Measurements from ENCODE around the gene SORCS2.

The SORCS2 gene

GRCh38 chr4:7649741-7650531, 457.6 kb downstream of the SORCS2 start:
- peak; percentile 94 for DNase-seq

DNA sequence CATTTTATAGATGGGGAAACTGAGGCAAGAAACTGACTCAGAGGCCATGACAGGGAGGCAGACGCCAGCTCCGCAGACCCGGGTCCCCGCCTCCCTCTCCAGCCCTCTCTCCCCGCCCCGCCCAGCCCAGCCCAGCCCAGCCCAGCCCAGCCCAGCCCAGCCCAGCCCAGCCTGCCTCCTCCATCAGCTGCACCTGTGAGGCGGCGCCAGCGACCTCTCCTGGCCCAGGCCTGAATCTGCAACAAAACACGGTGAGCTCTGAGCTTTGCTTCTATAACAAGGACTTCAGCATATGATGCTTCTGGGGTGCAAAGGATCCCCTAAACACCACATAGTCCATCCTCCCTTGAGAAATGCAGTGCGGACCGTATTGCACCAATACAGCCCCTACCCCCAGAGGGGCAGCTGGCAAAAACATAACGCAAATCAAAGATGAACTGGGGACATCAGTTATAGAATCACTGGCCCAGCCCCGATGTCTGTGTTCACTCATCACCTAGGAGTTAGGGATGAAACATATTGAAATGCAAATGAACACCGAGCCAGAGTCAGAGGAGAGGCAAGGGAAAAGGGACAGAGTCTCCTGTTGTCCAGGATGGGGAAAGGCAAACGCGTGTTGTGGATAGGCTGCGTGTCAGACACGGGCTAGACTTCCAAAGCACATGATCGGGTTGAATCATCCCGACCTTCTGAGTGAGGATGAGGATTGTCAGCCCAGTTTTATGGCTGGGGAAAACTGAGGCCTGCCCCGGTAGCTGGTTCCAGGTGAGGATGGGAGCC, 458.5 kb downstream of the SORCS2 start:
- DNase-seq = peak; percentile 77

- no peak for DNase-seq
Observed at GRCh38 chr4:7651461-7651921, 459.2 kb downstream of the SORCS2 start.

DNA sequence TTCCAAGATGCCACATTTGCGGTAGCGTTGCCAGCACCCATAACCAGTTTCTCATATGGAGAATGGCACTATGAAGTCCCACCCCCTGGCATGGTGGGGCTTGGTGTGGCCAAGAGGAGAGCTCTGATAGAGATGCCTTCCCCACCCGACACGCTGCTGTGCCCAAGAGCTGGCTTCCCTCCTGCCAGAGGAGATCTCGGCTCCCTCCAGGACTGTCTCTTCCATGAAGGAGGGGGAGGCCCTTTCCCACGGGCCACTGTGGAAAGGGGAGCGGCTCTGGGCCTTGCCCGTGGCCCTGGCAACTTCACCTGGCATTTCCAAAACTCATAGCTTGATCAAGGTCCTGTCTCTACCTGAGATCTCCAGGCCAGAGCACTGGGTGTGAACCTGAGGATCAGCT, 459.7 kb downstream of the SORCS2 start:
- no peak for DNase-seq

- DNase-seq = peak; percentile 33
Observed at GRCh38 chr4:7652451-7652881, 460.1 kb downstream of the SORCS2 start.

GRCh38 chr4:7652906-7653305, 460.6 kb downstream of the SORCS2 start:
- DNase-seq = no peak

GRCh38 chr4:7653510-7654369, 461.4 kb downstream of the SORCS2 start:
- DNase-seq = no peak

DNA sequence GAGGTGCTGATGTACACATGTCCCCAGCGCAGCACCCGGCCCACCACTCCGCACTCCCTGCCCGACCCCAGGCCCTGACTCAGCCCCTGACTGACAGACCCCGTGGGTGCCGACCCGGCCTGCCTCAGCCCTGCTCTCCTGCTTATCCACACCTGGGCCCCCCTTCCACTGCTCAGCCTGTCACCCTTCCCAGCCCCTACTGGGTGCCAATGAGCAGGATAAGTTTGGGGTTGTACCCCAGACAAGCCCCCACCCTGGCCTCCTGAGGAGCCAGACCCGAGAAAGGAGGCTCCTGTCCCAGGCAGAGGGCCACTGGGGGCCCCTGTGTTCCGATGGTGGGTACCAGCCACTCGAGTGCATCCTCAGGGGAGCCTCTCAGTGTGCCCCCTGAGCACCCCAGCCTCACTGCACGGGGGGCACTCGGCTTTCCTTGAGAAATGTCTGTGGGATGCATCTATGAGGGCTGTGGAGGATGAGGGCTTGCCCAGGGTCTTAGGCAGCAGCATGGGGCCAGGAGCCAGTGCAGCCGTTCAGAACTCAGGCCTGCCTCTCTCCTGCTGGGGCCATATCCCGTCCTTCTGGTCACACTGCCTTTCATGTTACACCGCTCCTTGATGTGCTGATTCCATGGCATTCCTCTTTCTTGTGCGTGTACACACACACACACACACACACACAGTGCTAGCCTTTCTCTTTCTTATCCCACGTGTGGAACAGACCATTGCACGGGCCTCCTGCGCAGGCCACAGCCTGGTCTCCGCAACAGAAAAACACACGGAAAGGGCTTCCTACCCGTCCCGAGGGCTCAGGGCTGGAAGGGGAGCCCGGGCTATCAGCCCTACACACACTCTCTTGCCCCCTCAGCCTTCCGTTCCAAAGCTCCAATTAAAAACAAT, 462.5 kb downstream of the SORCS2 start:
- no peak for DNase-seq

DNA sequence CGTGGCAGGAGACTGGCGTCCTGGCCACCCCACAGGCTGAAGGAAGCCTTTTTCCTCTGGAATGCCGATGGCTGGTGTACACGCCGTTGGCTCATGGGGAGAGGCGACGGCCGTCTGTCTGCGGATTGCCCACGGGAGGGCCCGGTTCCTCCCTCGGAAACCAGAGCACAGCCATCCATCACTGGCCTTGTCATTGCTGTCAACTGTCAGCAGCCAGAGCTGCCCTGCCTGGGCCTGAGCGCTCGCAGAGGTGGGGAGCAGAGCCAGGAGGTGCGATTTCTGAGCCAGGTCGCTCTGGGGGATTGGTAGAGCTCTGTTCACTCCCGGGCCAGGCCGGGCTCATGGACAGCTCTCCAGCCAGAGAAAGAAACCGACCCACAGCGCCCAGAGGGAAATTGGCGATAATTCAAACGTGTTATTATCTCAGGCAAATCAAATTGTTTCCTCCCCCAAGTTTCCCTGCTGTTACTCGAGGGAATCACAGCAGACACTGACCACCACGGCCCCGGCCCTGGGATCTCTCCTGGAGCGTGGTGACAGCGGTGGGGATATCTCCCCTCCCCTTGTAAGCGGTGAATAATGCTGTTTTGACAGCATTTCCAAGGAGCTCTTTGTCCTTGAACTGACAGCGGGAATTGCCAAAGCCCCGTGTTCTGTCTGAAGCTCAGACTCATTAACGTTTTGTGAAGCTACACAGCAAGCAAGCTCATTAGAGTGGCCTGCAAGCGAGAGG, 463.3 kb downstream of the SORCS2 start:
- DNase-seq = no peak

DNA sequence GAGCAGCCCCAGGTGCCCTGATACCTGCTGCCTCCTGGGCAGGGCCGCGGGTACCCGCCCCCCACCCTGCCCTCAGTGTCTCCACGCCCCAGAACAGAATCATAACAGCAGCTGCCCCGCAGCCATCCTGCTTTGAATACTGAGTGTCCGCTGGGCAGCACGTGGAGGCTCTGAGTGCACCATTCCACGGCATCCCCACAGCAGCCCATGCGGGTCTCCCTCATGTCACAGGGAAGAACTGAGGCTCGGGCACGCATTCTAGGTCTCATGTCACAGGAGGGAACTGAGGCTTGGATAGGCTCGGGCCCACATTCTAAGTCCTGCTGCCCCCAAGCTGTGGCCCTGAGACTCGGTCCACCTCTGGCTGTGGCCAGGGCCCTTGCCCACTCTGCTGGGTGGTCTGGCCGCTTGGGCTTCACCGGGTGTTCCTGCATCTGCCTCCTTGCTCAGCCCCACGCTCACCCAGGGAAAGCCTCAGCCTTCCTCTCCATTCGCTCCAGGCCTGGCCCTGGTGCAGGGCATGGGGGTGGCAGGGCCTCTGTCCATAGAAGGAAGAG, 464.0 kb downstream of the SORCS2 start:
- no peak for DNase-seq

DNA sequence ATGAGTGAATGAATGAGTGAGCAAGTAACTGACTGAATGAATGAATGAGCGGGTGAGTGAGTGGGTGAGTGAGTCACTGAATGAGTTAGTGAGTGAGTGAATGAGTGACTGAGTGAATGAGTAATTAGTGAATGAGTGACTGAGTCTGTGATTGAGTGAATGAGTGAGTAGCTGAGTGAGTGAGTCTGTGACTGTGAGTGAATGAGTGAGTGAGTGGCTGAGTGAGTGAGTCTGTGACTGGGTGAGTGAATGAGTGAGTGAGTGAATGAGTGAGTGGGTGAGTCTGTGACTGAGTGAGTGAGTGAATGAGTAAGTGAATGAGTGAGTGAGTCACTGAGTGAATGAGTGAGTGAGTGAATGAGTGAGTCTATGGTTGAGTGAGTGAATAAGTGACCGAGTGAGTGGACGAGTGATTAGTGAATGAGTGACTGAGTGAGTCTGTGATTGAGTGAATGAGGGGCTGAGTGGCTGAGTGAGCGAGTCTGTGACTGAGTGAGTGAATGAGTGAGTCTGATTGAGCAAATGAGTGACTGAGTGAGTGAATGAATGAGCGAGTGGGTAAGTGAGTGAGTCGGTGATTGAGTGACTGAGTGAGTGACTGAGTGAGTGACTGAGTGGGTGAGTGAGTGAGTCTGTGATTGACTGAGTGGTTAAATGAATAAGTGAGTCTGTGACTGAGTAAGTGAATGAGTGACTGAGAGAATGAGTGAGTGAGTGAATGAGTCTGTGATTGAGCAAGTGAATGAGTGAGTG, 465.4 kb downstream of the SORCS2 start:
- no peak for DNase-seq

DNA sequence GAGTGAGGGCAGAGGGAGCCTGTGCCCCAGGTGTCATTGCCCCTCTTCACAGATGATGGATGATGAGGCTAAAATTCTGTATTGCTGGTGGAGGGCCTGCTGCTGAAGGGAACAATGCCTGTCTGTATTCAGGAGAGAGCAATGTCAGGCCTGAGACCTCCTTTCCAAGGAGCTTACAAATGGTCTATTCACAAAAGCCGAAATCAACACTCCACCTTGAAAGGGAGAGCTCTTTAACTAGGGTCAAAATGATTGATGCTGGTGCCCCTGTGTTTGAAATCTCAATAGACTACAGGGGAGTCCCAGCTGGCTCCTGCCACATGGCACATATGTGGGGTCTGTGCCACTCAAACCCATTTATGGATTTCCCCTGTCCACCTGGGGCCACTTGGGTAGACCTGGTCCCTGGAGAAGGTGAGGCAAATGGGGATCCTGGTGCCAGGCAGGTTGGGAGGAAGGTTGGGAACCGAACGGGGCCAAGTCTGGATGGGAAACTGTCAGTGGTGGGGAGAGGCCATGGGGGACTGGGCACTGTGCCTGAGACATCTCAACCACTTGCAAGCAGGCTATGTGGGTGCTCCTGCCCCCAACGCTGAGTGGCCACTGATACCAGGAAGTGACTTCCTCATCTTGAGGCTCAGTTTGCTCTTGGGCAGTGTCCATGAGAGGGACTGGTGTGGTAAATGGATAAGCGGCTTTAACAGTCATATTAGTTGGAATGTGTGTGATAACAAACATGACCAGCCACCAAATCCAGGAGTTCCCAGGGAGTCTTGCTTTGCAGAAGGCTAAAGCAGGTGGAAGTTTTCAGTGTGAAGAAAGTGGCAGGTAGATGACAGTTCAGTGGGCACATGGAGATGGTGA, 466.2 kb downstream of the SORCS2 start:
- no peak for DNase-seq

DNA sequence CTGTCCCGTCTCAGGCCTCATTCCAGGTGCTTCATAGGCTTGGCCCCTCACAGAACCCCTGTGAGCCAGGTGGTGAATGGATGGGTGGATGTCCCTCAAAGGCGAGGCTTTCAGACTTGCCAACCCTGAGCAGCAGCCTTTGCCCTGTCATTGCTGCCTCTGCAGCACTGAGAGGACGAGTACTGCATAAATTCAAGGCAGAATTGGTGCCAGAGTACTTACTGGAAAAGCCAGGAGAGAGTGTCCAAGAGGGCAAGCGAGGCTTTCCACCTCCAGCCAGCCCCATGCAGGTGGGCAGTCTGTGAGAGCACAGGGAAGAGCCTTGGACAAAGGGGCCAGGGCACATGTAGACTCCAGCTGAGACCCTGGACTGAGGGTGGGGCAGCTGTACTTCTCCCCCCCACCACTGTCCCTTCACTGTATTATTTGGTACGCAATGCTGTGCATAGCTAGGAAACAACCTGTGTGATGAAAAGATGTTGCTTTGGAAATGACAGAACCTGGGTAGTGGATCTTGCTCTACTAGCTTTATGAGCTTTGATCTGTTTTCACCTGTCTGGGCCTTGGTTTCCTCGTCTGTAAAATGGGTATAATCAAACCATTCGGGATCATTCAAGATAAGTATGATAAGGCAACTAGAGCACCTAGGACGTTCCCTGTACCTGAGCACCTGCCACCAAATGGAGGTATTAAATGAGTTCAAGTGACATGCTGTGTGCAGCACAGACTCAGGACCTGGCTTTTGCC, 467.3 kb downstream of the SORCS2 start:
- DNase-seq = no peak

GRCh38 chr4:7660176-7661039, 468.1 kb downstream of the SORCS2 start:
- DNase-seq = no peak

DNA sequence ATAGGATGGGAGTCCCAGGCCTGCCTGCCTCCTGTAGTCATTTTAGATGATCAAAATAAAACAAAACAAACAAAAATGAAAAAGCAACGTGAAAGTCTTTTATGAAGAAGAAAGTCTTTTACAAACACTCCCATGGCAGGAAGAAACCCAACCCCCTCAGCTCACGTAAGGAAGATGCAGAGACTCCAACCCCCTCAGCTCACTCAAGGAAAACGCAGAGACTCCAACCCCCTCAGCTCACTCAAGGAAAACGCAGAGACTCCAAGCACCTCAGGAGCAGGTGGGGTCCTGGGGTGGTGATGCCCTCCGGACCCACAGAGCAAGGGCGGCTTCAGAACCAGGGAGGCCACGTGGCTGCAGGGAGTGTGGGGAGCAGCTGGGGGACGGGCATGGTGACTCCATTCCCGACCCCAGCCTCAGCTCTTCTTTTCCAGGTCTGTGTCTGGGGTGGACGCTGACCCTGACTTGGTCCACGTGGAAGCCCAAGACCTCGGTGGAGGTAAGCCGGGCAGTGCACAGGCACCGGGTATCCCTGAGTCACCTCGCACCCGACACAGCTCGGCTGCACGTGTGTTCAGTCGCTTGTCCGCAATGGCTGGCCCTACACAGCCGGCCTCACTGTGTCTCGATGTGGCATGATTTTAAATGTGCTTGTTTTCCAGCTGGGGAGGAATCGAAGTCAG, 468.9 kb downstream of the SORCS2 start:
- DNase-seq = no peak

- DNase-seq = no peak
Observed at GRCh38 chr4:7661846-7662506, 469.6 kb downstream of the SORCS2 start.

All from NK-92 treated with Interleukin-12 subunit alpha and Interleukin-12 subunit beta, amount 100 ng/mL, for 24 hours (cell line).